GM19351 (cell line): ENCODE data around the gene RUNX3.
"Not testable (repeated sequence)": the region's sequence is repeated elsewhere in the genome, so short reads cannot be mapped to it uniquely, and the experiment has no call there.

Experiments
- ATAC-seq: cut with Tn5 transposase; IDR thresholded peaks from one replicate; pipeline ENCODE4 v1.9.1; 2021; ENCODE audit warnings: mild to moderate bottlenecking, moderate library complexity; ENCODE audit not compliant: unreplicated experiment

RUNX3 gene

DNA sequence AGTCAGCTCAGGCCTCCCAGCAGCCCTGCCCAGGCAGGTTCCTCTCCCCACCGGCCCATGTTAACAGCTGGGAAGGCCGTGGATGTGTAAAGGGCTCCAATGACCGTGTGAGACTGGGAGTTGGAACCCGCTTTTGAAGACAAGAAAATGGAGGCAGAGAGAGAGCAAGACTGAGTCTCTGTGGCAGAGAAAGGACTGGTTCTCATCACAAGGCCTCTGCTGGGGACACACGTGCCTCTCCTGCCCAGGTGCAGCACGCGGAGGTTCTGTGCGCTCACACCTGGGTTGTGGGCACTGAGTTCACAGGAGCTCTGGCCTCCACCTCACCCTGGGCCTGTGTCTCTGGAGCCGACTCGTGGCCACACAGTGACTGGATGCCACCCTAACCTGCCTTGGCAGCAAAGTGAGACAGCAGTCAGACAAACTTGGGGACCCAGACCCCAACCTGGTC lies 27.0 kb downstream of the RUNX3 start:
- no peak for ATAC-seq

DNA sequence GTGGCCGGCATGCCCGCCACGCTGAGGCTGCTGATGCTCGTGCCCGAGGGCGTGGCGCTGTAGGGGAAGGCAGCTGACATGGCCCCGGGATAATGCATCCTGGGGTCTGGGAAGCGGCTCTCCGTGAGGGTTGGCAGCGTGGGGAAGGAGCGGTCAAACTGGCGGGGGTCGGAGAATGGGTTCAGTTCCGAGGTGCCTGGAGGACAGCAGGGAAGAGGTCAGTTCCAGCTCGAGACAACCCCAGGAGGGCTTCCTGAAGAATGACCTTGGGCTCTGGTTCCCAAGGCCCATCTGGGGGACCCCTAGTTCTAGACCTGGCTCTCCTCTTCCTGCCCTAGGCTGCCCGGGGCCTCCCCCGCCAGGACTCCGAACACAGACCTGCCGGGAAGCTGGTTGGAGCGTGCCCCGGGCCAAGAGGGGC lies 27.6 kb downstream of the RUNX3 start:
- ATAC-seq, result no peak

GRCh38 chr1:24901791-24902470 lies 28.1 kb downstream of the RUNX3 start:
- ATAC-seq, result no peak

- ATAC-seq, result no peak
Observed at GRCh38 chr1:24900985-24901781, 28.9 kb downstream of the RUNX3 start.

DNA sequence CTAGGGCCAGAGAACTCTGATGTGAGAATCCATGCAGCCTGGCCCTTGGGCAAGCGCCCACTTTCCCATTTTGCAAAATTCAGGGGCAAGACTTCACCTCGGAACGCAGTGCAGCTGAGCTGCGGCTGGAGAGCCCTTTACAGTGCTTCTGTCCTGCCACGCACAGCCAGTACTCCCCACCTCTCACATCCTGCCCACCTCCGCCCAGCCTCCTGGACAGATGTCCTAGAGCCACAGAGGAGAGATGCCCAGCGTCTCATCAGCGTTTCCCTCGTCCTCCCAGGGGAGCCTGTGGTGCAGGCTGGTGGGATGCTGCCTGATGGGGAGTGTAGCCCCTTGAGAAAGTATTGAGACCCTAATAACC lies 29.6 kb downstream of the RUNX3 start:
- ATAC-seq, result no peak

- ATAC-seq, result no peak
Observed at GRCh38 chr1:24899581-24900485, 30.2 kb downstream of the RUNX3 start.

GRCh38 chr1:24898909-24899439 lies 31.1 kb downstream of the RUNX3 start:
- ATAC-seq, result no peak

DNA sequence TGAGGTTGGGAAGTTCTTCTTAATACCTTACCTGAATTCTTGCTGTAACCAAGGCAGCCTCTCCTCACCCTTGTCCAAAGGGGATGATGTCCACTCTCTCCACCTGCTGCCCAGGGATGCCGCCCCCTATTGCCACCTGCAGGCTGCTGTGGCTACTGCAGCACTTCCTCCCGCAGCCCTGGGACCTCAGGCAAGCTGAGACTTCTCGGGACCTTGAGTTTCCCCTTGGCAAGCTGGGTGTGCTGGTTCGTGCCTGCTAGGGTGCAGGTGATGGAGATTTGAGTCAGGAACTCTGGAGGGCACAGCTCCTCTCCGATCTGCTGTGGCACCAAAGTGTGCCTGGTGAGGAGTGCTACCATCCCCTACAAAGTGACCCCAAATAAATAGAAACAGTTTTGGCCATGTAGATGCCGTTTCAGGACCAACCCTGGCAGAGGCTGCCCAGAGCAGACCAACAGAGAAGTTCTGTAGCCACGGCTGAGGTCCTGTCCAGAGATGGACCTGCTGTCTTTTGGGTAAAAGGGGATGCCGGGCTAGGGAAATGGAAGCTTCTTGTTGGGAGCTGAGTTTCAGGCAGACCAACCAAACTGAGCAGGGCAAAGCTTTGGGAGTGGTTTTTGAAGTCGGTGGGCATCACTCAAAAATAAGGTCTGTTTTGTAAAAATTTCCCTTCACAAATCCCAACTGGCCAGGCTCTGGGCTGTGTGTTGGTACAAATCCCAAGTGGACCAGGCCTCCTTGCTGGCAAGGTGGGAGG lies 31.7 kb downstream of the RUNX3 start:
- no peak for ATAC-seq

- ATAC-seq, result no peak
Observed at GRCh38 chr1:24897263-24898151, 32.6 kb downstream of the RUNX3 start.

GRCh38 chr1:24896596-24897262 lies 33.3 kb downstream of the RUNX3 start:
- no peak for ATAC-seq

- no peak for ATAC-seq
Observed at GRCh38 chr1:24896176-24896575, 33.9 kb downstream of the RUNX3 start.

DNA sequence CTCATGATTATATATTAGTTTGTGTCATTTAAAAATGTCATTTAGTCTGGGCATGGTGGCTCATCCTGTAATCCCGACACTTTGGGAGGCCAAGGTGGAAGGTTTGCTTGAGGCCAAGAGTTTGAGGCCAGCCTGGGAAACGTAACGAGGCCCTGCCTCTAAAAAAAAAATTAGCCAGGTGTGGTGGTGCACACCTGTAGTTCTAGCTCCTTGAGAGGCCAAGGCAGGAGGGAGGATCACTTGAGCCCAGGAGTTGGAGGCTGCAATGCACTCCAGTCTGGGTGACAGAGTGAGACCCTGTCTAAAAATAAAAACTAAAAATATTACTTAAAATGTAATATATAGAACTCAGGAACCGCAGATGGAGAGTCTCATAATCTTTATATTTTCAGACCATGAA lies 34.6 kb downstream of the RUNX3 start:
- no peak for ATAC-seq

- no peak for ATAC-seq
Observed at GRCh38 chr1:24894002-24894401, 36.1 kb downstream of the RUNX3 start.

DNA sequence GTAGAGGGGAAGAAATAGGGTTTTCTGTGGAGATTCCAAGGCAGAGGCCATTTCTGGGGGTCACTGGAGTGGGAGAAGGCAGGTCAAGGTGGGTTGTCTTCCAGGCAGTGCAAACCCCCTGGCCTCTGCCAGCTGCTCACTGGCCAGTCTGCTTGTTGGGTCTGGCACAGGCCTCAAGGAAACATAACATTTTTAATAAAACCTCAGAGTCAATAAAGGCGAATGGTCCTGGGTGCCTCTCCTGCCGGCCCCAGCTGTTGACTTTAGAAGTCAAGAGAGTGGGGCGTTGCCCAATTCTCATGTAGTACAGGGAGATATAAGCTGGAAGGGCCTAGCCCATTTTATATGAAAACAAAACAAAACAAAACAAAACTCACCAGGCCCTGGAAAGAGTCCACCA lies 36.6 kb downstream of the RUNX3 start:
- no peak for ATAC-seq

DNA sequence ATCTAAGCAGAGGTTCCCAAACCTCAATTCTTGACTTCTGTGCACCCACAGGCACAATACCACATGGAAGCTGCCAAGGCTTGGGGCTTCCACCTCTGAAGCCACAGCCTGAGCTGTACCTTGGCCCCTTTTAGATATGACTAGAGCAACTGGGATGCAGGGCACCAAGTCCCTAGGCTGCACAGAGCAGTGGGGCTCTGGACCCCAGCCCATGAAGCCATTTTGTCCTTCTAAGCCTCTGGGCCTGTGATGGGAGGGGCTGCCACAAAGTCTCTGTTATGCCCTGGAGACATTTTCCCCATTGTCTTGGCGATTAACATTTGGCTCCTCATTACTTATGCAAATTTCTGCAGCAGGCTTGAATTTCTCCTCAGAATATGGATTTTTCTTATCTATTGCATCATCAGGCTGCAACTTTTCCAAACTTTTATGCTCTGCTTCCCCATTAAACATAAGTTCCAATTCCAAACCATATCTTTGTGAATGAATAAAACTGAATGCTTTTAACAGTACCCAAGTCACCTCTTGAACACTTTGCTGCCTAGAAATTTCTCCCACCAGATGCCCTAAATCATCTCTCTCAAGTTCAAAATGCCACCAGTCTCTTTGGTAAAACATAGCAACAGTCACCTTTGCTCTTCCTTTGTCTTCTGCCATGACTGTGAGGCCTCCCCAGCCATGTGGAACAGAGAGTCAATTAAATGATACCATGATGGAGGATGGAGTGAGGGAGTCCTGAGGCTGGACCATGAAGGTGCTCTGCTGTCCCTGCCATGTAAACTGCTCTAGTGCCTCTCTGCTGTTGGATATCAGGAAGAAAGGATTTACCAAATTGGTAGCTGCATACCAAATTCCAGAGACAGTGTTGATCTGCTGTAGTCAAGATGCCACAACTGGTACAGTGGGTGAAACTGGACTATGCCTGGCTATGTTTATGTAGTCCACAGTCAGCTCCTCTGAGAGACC lies 37.6 kb downstream of the RUNX3 start:
- ATAC-seq, result no peak

DNA sequence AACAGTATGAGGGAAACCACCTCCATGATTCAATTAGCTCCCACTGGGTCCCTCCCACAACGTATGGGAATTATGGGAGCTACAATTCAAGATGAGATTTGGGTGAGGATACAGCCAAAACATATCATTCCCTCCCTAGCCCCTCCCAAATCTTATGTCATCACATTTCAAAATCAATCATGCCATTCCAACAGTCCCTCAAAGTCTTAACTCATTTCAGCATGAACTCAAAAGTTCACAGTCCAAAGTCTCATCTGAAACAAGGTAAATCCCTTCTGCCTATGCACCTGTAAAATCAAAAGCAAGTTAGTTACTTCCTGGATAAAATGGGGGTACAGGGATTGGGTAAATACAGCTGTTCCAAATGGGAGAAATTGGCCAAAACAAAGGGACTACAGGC lies 38.7 kb downstream of the RUNX3 start:
- ATAC-seq, result not testable (repeated sequence)

DNA sequence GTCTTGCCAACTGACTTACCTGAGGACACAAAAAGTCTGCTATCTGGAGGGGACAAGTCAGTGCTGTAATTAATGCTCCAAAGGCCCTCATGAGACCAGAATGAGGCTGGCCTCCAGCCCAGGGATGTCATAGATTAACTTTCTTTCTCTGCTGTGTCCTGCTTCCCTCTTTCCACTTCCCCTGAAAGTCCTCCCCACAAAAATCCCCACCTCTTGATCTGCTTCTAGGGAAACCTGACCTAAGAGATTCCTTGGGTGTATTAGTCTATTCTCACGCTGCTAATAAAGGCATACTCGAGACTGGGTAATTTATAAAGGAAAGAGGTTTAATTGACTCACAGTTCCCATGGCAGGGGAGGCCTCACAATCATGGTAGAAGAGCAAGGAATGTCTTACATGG lies 39.2 kb downstream of the RUNX3 start:
- no peak for ATAC-seq
